ENCODE measurements around the gene LHX6.

DNA sequence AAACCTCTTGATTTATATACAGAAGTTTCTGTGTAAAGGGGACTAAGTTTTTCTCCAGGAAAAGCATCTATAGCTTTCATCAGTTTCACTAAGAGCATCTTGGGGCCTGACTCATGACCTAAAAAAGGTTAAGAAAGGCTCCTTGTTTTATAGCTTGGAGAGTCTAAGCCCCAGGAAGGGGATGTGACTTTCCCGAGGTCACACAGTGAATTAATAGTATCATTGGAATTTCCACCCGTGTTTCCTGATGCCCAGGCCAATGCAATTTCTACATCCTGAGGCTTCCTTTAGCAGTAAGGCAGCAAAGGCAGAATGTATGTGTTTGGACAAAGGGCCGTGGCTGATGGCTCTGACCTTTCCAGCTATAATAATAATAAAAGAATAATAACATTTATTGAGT lies 60.4 kb downstream of the LHX6 start:
- TF ChIP-seq, protein P1, sequence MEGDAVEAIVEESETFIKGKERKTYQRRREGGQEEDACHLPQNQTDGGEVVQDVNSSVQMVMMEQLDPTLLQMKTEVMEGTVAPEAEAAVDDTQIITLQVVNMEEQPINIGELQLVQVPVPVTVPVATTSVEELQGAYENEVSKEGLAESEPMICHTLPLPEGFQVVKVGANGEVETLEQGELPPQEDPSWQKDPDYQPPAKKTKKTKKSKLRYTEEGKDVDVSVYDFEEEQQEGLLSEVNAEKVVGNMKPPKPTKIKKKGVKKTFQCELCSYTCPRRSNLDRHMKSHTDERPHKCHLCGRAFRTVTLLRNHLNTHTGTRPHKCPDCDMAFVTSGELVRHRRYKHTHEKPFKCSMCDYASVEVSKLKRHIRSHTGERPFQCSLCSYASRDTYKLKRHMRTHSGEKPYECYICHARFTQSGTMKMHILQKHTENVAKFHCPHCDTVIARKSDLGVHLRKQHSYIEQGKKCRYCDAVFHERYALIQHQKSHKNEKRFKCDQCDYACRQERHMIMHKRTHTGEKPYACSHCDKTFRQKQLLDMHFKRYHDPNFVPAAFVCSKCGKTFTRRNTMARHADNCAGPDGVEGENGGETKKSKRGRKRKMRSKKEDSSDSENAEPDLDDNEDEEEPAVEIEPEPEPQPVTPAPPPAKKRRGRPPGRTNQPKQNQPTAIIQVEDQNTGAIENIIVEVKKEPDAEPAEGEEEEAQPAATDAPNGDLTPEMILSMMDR (conservative IDR thresholded peaks at IDR 0.05 in 1 of 2, IDR thresholded peaks at IDR 0.05 in 1 of 2; ENCODE audit: low read depth in 1 of 2, low read length in 2 of 2) = no peak
- TF ChIP-seq EZH2 (IDR thresholded peaks at IDR 0.05; ENCODE audit: low read length, missing control alignments) = no peak

All from fibroblast of lung (primary cell).